ENCODE results near the gene SLC25A26. TPM values are rescaled to one million over a fixed set of nuclear protein-coding genes. Genes with fewer than 3 reads are reported as not detected.

The SLC25A26 gene
- total and polyA plus RNA-seq, 8 donors, result 5.1 to 13.6 (median 9.9) TPM

- peak; percentile 66 to 83 (median 70) for ATAC-seq
These were observed 204.2 kb downstream of the SLC25A26 start for GRCh38 chr3:66425032-66425431.

DNA sequence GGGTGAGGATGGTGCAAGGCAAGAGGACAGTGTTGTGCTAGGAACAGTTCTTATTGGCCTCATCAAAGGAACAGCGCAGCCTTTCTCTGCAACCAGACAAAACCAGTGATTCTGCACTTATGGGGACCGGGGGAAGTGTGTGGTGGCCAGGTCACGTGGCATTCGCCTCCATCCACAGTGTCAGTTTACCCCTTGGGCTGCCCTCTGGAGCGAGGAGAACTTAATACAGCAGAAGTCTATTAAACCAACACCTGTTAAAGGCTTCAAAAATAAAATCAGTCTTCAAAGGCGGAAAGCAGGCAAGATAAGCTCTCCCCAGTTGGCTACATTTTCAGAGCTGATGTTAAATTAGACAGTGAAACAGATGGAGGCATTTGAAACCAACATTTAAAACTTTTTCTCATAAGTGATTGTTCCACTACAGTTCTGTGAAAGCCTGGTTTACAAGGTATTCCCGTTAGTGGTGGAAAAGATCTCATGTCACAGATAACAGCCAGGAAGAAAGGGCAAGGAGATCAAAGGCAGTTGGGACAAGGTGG, 204.8 kb downstream of the SLC25A26 start:
- Histone ChIP-seq H3K4me3 (no peak overlapping the region), H3K4me1 (peaks cover 51 to 60% (median 57%) of the 10 kb centered on the region in 3 donors), H3K9me3 (no peaks in the 10 kb centered on the region), H3K27ac (peak overlapping the region; percentile 56 to 86 (median 64)), H3K36me3 (no peaks in the 10 kb centered on the region), H3K27me3 (no peaks in the 10 kb centered on the region)
- FAIRE-seq (no peak), DNase-seq (no peak), ATAC-seq (peak in 3 of 4 donors; percentile 1 to 9 (median 3))
- intact Hi-C loops (cut with DNase I), result no loop called here
- WGBS, 2 donors, result 28 to 47% methylated on average over 7 of the region's 7 CpGs
- TF ChIP-seq, protein P1, sequence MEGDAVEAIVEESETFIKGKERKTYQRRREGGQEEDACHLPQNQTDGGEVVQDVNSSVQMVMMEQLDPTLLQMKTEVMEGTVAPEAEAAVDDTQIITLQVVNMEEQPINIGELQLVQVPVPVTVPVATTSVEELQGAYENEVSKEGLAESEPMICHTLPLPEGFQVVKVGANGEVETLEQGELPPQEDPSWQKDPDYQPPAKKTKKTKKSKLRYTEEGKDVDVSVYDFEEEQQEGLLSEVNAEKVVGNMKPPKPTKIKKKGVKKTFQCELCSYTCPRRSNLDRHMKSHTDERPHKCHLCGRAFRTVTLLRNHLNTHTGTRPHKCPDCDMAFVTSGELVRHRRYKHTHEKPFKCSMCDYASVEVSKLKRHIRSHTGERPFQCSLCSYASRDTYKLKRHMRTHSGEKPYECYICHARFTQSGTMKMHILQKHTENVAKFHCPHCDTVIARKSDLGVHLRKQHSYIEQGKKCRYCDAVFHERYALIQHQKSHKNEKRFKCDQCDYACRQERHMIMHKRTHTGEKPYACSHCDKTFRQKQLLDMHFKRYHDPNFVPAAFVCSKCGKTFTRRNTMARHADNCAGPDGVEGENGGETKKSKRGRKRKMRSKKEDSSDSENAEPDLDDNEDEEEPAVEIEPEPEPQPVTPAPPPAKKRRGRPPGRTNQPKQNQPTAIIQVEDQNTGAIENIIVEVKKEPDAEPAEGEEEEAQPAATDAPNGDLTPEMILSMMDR (IDR thresholded peaks at IDR 0.05), result no peak

More at GRCh38 chr3:66425032-66425431, 204.2 kb downstream of the SLC25A26 start:
- no peaks in the 10 kb centered on the region for H3K36me3 ChIP-seq
- intact Hi-C loops (cut with DNase I), result no loop called here
- H3K27ac ChIP-seq, result peak overlapping the region; percentile 56 to 86 (median 64)
- DNase-seq (peak in 4 of 6 donors; percentile 77 to 87 (median 79)), FAIRE-seq (no peak)
- H3K9me3 ChIP-seq, result no peaks in the 10 kb centered on the region
- H3K27me3 ChIP-seq, result no peaks in the 10 kb centered on the region
- 26% methylated on average over 5 of the region's 5 CpGs for WGBS, 2 donors
- TF ChIP-seq, protein P1 (IDR thresholded peaks at IDR 0.05), result no peak
- no peak overlapping the region for H3K4me3 ChIP-seq
- peaks cover 45 to 57% (median 54%) of the 10 kb centered on the region in 3 donors for H3K4me1 ChIP-seq

DNA sequence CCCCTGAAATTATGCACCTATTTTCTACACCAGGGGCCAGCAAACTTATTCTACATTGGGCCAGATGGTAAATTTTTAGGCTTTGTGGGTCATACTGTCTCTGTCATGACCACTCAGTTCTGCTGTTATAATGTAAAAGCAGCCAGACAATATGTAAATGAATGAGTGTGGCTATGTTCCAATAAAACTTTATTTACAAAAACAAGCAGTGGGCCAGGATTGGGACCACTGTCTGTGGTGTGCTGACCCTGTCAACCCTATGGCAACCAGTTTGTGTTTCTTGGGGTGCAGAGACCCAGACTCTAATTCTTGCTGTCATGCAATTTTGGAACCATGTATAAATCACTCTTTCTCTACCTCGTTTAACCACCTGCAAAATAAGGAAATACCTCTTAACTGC, 205.3 kb downstream of the SLC25A26 start:
- no peaks in the 10 kb centered on the region for H3K36me3 ChIP-seq
- peaks cover 52 to 63% (median 57%) of the 10 kb centered on the region in 3 donors for H3K4me1 ChIP-seq
- H3K9me3 ChIP-seq, result no peaks in the 10 kb centered on the region
- DNase-seq (no peak), ATAC-seq (no peak), FAIRE-seq (no peak)
- TF ChIP-seq, protein P1 (IDR thresholded peaks at IDR 0.05), result no peak
- H3K4me3 ChIP-seq, result no peak overlapping the region
- no peaks in the 10 kb centered on the region for H3K27me3 ChIP-seq
- intact Hi-C loops (cut with DNase I), result no loop called here
- peak overlapping the region; percentile 56 to 86 (median 64) for H3K27ac ChIP-seq
- 58 to 74% methylated on average over 1 of the region's 1 CpG for WGBS, 2 donors

- no peak for ATAC-seq
- no peak for FAIRE-seq
- WGBS, 2 donors, result 80 to 88% methylated on average over 3 of the region's 3 CpGs
- Histone ChIP-seq H3K36me3 (no peaks in the 10 kb centered on the region), H3K4me1 (peaks cover 52 to 67% (median 61%) of the 10 kb centered on the region in 3 donors), H3K4me3 (no peak overlapping the region), H3K27ac (peak overlapping the region; percentile 2 to 86 (median 42)), H3K9me3 (no peaks in the 10 kb centered on the region), H3K27me3 (no peaks in the 10 kb centered on the region)
- TF ChIP-seq, protein P1 (IDR thresholded peaks at IDR 0.05), result no peak
- DNase-seq, result no peak
- intact Hi-C loops (cut with DNase I), result no loop called here
These were observed 206.6 kb downstream of the SLC25A26 start for GRCh38 chr3:66427352-66427751.

GRCh38 chr3:66427951-66428474, 207.2 kb downstream of the SLC25A26 start:
- peaks cover 52 to 67% (median 66%) of the 10 kb centered on the region in 3 donors for H3K4me1 ChIP-seq
- TF ChIP-seq, protein P1 (IDR thresholded peaks at IDR 0.05), result no peak
- no peaks in the 10 kb centered on the region for H3K9me3 ChIP-seq
- WGBS, 2 donors, result 41 to 44% methylated on average over 5 of the region's 5 CpGs
- no peaks in the 10 kb centered on the region for H3K27me3 ChIP-seq
- ATAC-seq (no peak), DNase-seq (no peak), FAIRE-seq (no peak)
- intact Hi-C loops (cut with DNase I), result no loop called here
- H3K4me3 ChIP-seq, result no peak overlapping the region
- peak overlapping the region; percentile 63 to 86 (median 71) for H3K27ac ChIP-seq
- no peaks in the 10 kb centered on the region for H3K36me3 ChIP-seq

All from pancreas (tissue), 10 donors.